HepG2 (cell line): ENCODE results near the gene PRKCD. TPM values are rescaled to one million over a fixed set of nuclear protein-coding genes. Genes with fewer than 3 reads are reported as not detected.

Experiments used
- DNMT3B ChIP-seq: conservative IDR thresholded peaks from 2 replicates; pipeline ENCODE4 v1.6.1; 2016; ENCODE audit warnings: missing biosample characterization, control low read depth
- ELF1 ChIP-seq: sonication (generic); formaldehyde crosslinking; IDR thresholded peaks from 2 replicates; pipeline ENCODE4 v1.4.0; 2020; ENCODE audit warnings: missing genetic modification reagents
- FOXO1 ChIP-seq: sonication (generic); formaldehyde crosslinking; IDR thresholded peaks from 2 replicates; pipeline ENCODE4 v1.4.0; 2020; ENCODE audit warnings: missing genetic modification reagents
- MED1 ChIP-seq: sonication (generic); formaldehyde crosslinking; IDR thresholded peaks from 2 replicates; pipeline ENCODE4 v1.4.0; 2020; ENCODE audit warnings: missing genetic modification reagents
- MIXL1 ChIP-seq: IDR thresholded peaks from 2 replicates; pipeline ENCODE4 v1.6.1; 2016
- MYC ChIP-seq: sonication (generic); formaldehyde crosslinking; IDR thresholded peaks from 2 replicates; pipeline ENCODE4 v1.9.0; 2021; ENCODE audit warnings: missing genetic modification reagents, borderline replicate concordance
- PAX8 ChIP-seq: sonication (generic); formaldehyde crosslinking; IDR thresholded peaks from 2 replicates; pipeline ENCODE4 v1.8.0; 2022; ENCODE audit warnings: mild to moderate bottlenecking, missing genetic modification reagents, borderline replicate concordance
- PHF20 ChIP-seq: sonication (generic); formaldehyde crosslinking; IDR thresholded peaks from 2 replicates; pipeline ENCODE4 v1.5.0; 2020; ENCODE audit warnings: mild to moderate bottlenecking, missing genetic modification reagents
- PHF8 ChIP-seq: sonication (generic); formaldehyde crosslinking; IDR thresholded peaks from 2 replicates; pipeline ENCODE4 v1.5.0; 2020; ENCODE audit warnings: missing genetic modification reagents
- PRPF4 ChIP-seq: fragments of 200-400 bp; formaldehyde crosslinking; IDR thresholded peaks from 2 replicates; pipeline ENCODE4 v1.6.1; 2016; ENCODE audit warnings: low read length, low read depth; ENCODE audit not compliant: poor library complexity, severe bottlenecking
- RARA ChIP-seq: IDR thresholded peaks from 2 replicates; pipeline ENCODE4 v1.6.1; 2016; ENCODE audit warnings: missing genetic modification reagents, missing compliant biosample characterization
- RXRA ChIP-seq: sonication (generic); formaldehyde crosslinking; IDR thresholded peaks from 2 replicates; pipeline ENCODE4 v1.5.1; 2020; ENCODE audit warnings: missing genetic modification reagents
- SNRNP70 ChIP-seq: fragments of 200-400 bp; formaldehyde crosslinking; IDR thresholded peaks from 2 replicates; pipeline ENCODE4 v1.6.1; 2017; ENCODE audit warnings: mild to moderate bottlenecking, low read depth, low read length, moderate library complexity
- SSRP1 ChIP-seq: IDR thresholded peaks from 2 replicates; pipeline ENCODE4 v1.6.1; 2016; ENCODE audit warnings: control low read depth
- THYN1 ChIP-seq: sonication (generic); formaldehyde crosslinking; IDR thresholded peaks from 2 replicates; pipeline ENCODE4 v1.8.1; 2023; ENCODE audit warnings: low read depth, mild to moderate bottlenecking, moderate library complexity, missing genetic modification reagents, borderline replicate concordance
- ZEB1 ChIP-seq: IDR thresholded peaks from 2 replicates; pipeline ENCODE4 v1.6.1; 2012; ENCODE audit warnings: mild to moderate bottlenecking, low read depth, inconsistent platforms; ENCODE audit not compliant: insufficient replicate concordance
- ZFP36L2 ChIP-seq: sonication (generic); formaldehyde crosslinking; IDR thresholded peaks from 2 replicates; pipeline ENCODE4 v1.4.0; 2020; ENCODE audit warnings: missing genetic modification reagents
- ZKSCAN5 ChIP-seq: sonication (generic); formaldehyde crosslinking; IDR thresholded peaks from 2 replicates; pipeline ENCODE4 v1.5.1; 2020; ENCODE audit warnings: mild to moderate bottlenecking, missing genetic modification reagents
- ZNF136 ChIP-seq: sonication (generic); formaldehyde crosslinking; IDR thresholded peaks from 2 replicates; pipeline ENCODE4 v1.8.1; 2022; ENCODE audit warnings: low read depth, mild to moderate bottlenecking, moderate library complexity, missing genetic modification reagents
- ZNF263 ChIP-seq: sonication (generic); formaldehyde crosslinking; IDR thresholded peaks from 2 replicates; pipeline ENCODE4 v1.4.0; 2020; ENCODE audit warnings: missing genetic modification reagents
- ZNF547 ChIP-seq: sonication (generic); formaldehyde crosslinking; IDR thresholded peaks from 2 replicates; pipeline ENCODE4 v1.5.1; 2020; ENCODE audit warnings: mild to moderate bottlenecking, missing genetic modification reagents
- ZNF557 ChIP-seq: sonication (generic); formaldehyde crosslinking; IDR thresholded peaks from 2 replicates; pipeline ENCODE4 v1.4.0; 2020; ENCODE audit warnings: missing genetic modification reagents
- polyA plus RNA-seq, 8 experiments: library from polyadenylated mRNA; depleted of rRNA in 3 of 8; stranded (reverse) in 7 of 8; unstranded in 1 of 8; fragments of >200 nt; fragmentation: Illumina TruSeq in 4 of 8; extraction: Trizol in 4 of 8; gene quantifications; 2 replicates each; pipeline versions ENCODE4 v1.2.1 to v1.2.3, GENCODE V29; 2011 to 2016; ENCODE audit warnings: low read depth in 4 of 8, missing spikeins in 1 of 8, mixed read lengths in 1 of 8; ENCODE audit not compliant: insufficient read depth in 1 of 8
- total RNA-seq, 5 experiments: library from RNA; depleted of rRNA; stranded (reverse); fragments of >200 nt; fragmentation: Illumina TruSeq; extraction: Trizol; gene quantifications; 2 replicates each; pipeline ENCODE4 v1.2.3, GENCODE V29; 2016; ENCODE audit warnings: low read depth in 1 of 5
- TF ChIP-seq, protein P1 (sequence below): IDR thresholded peaks from 2 replicates; pipeline ENCODE4 v1.4.0; 2020; ENCODE audit warnings: mild to moderate bottlenecking, missing genetic modification reagents
- TF ChIP-seq, protein P2 (sequence below): IDR thresholded peaks from 2 replicates; pipeline ENCODE4 v1.6.1; 2016; ENCODE audit warnings: missing compliant biosample characterization, missing genetic modification reagents, borderline replicate concordance
- TF ChIP-seq, protein P3 (sequence below): sonication (generic); formaldehyde crosslinking; IDR thresholded peaks from 2 replicates; pipeline ENCODE4 v1.4.0; 2020; ENCODE audit warnings: mild to moderate bottlenecking, missing genetic modification reagents

The PRKCD gene
- total and polyA plus RNA-seq, 2 of the 13 experiments (the other 11 are each of a cell fraction or from before 2014, with no cell fraction given), result 1.6 to 40.7 TPM

DNA sequence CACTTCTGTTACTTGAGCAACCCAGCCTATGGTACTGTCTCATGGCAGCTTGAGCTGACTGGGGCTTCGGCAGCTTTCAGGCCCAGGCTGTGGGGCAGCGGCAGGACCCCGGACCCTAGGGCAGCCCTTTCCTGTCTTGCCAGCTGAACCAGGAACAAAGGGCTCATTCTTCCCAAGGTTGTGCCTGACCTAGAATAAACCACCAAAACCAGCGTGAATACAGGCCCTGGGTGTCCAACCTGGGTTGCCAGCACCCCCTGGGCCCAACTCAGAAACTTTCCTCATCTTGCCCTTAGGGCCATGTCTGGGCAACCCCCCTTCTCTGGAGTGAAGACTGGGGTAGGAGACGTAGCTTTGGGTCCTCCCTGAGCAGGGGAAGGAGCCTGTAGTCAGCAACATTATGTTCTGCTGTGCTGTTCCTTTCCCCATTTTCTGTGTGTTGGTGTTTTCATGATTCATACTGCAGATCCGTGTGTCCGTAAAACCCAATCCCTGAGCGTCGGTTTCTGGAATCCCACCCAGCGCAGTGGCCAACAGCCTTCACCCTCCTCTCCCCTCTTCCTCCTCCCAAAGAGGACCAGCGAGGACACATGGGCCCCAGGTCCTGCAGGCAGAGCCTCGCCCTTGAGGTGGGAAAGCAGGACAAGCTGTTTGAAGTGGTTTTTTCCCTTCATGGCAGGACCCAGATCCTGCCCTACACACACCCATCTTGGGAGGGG lies 61.3 kb downstream of the PRKCD start (continued):
- TF ChIP-seq, protein P1, sequence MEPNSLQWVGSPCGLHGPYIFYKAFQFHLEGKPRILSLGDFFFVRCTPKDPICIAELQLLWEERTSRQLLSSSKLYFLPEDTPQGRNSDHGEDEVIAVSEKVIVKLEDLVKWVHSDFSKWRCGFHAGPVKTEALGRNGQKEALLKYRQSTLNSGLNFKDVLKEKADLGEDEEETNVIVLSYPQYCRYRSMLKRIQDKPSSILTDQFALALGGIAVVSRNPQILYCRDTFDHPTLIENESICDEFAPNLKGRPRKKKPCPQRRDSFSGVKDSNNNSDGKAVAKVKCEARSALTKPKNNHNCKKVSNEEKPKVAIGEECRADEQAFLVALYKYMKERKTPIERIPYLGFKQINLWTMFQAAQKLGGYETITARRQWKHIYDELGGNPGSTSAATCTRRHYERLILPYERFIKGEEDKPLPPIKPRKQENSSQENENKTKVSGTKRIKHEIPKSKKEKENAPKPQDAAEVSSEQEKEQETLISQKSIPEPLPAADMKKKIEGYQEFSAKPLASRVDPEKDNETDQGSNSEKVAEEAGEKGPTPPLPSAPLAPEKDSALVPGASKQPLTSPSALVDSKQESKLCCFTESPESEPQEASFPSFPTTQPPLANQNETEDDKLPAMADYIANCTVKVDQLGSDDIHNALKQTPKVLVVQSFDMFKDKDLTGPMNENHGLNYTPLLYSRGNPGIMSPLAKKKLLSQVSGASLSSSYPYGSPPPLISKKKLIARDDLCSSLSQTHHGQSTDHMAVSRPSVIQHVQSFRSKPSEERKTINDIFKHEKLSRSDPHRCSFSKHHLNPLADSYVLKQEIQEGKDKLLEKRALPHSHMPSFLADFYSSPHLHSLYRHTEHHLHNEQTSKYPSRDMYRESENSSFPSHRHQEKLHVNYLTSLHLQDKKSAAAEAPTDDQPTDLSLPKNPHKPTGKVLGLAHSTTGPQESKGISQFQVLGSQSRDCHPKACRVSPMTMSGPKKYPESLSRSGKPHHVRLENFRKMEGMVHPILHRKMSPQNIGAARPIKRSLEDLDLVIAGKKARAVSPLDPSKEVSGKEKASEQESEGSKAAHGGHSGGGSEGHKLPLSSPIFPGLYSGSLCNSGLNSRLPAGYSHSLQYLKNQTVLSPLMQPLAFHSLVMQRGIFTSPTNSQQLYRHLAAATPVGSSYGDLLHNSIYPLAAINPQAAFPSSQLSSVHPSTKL (CRISPR knock-in tag), result peak; percentile 47; the same call in 1 of the 2 replicates
- TF ChIP-seq ZEB1, result no peak
- peak; percentile 61; the same call in 1 of the 2 replicates for TF ChIP-seq MED1
- TF ChIP-seq PRPF4, result no peak
- TF ChIP-seq PHF20, result no peak
- TF ChIP-seq MYC (CRISPR knock-in tag), result peak; percentile 62; the same call in 1 of the 2 replicates
- TF ChIP-seq THYN1 (CRISPR knock-in tag), result no peak
- TF ChIP-seq SNRNP70, result no peak
- TF ChIP-seq, protein P2, sequence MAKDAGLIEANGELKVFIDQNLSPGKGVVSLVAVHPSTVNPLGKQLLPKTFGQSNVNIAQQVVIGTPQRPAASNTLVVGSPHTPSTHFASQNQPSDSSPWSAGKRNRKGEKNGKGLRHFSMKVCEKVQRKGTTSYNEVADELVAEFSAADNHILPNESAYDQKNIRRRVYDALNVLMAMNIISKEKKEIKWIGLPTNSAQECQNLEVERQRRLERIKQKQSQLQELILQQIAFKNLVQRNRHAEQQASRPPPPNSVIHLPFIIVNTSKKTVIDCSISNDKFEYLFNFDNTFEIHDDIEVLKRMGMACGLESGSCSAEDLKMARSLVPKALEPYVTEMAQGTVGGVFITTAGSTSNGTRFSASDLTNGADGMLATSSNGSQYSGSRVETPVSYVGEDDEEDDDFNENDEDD (CRISPR knock-in tag), result 0 out of 2 replicates have a peak, but pooled peaks have one; percentile 12
- no peak for TF ChIP-seq ZKSCAN5 (CRISPR knock-in tag)
- no peak for TF ChIP-seq ZFP36L2 (CRISPR knock-in tag)
- no peak for TF ChIP-seq PAX8 (CRISPR knock-in tag)
- TF ChIP-seq FOXO1 (CRISPR knock-in tag), result peak; percentile 43; the same call in 1 of the 2 replicates
- TF ChIP-seq RARA (CRISPR knock-in tag), result peak; percentile 20
- TF ChIP-seq, protein P3, sequence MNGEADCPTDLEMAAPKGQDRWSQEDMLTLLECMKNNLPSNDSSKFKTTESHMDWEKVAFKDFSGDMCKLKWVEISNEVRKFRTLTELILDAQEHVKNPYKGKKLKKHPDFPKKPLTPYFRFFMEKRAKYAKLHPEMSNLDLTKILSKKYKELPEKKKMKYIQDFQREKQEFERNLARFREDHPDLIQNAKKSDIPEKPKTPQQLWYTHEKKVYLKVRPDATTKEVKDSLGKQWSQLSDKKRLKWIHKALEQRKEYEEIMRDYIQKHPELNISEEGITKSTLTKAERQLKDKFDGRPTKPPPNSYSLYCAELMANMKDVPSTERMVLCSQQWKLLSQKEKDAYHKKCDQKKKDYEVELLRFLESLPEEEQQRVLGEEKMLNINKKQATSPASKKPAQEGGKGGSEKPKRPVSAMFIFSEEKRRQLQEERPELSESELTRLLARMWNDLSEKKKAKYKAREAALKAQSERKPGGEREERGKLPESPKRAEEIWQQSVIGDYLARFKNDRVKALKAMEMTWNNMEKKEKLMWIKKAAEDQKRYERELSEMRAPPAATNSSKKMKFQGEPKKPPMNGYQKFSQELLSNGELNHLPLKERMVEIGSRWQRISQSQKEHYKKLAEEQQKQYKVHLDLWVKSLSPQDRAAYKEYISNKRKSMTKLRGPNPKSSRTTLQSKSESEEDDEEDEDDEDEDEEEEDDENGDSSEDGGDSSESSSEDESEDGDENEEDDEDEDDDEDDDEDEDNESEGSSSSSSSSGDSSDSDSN, result peak; percentile 59
- TF ChIP-seq DNMT3B (CRISPR knock-in tag), result no peak
- peak; percentile 14; the same call in 1 of the 2 replicates for TF ChIP-seq ELF1 (CRISPR knock-in tag)
- no peak for TF ChIP-seq ZNF547 (CRISPR knock-in tag)
- no peak for TF ChIP-seq SSRP1 (CRISPR knock-in tag)
- TF ChIP-seq PHF8 (CRISPR knock-in tag), result 0 out of 2 replicates have a peak, but pooled peaks have one; percentile 28
- peak; percentile 58 for TF ChIP-seq RXRA
- no peak for TF ChIP-seq MIXL1 (CRISPR knock-in tag)
- no peak for TF ChIP-seq ZNF136 (CRISPR knock-in tag)
- TF ChIP-seq ZNF263 (CRISPR knock-in tag), result peak; percentile 66; the same call in 1 of the 2 replicates
- no peak for TF ChIP-seq ZNF557
